Endothelial cell of umbilical vein (primary cell): Measurements from ENCODE around the gene THSD7B. TPM values are rescaled to one million over a fixed set of nuclear protein-coding genes. Genes with fewer than 3 reads are reported as not detected.

Source experiments
- BruUV-seq: library from RNA; stranded (reverse); fragments of 400-500 nt; replicated peaks from 2 replicates; lab custom pipeline; 2021; lab: Mats Ljungman, UMichigan
- CTCF ChIA-PET: fragments of 300-600, 350-600 bp; sonication (Branson Sonifier 250); formaldehyde crosslinking; loops from one replicate; lab custom pipeline; 2021; ENCODE audit warnings: antibody characterized with exemption, inconsistent platforms; lab: Charles Lee
- POLR2A ChIA-PET: fragments of 300-600, 350-600 bp; sonication (Branson Sonifier 250); formaldehyde crosslinking; loops from one replicate; lab custom pipeline; 2021; ENCODE audit warnings: antibody characterized with exemption, inconsistent platforms; lab: Charles Lee
- DNase-seq: peaks from one replicate; pipeline ENCODE4 v3.0.0-alpha.2; 2011; ENCODE audit warnings: low read depth, low spot score
- FAIRE-seq: peaks from 2 replicates; lab custom pipeline; 2011; peaks lifted over from hg19 to GRCh38; lab: Jason Lieb, UNC
- H2AFZ ChIP-seq: 2 replicates; pipeline ENCODE4 v1.6.0; 2012; ENCODE audit warnings: low read depth, low read length, control low read depth, inconsistent platforms
- H3K27ac ChIP-seq: 2 replicates; pipeline ENCODE4 v1.5.1; 2011; ENCODE audit warnings: low read depth, mild to moderate bottlenecking, control low read depth, low read length, moderate library complexity; ENCODE audit not compliant: insufficient read depth
- H3K27me3 ChIP-seq, 2 experiments: 2 replicates each; pipeline versions ENCODE4 v1.6.0 to v1.6.1; 2011; ENCODE audit warnings: low read length in 2 of 2, mixed read lengths in 1 of 2; ENCODE audit not compliant: control insufficient read depth in 2 of 2, insufficient read depth in 2 of 2
- H3K36me3 ChIP-seq, 2 experiments: 2 replicates in 1 of 2; 3 replicates in 1 of 2; pipeline ENCODE4 v1.5.1; 2011; ENCODE audit warnings: low read length in 2 of 2, mild to moderate bottlenecking in 1 of 2, moderate library complexity in 1 of 2; ENCODE audit not compliant: control insufficient read depth in 2 of 2, insufficient read depth in 2 of 2; ENCODE audit errors: extremely low read depth in 1 of 2
- H3K4me1 ChIP-seq: 3 replicates; pipeline ENCODE4 v1.5.1; 2011; ENCODE audit warnings: mild to moderate bottlenecking, low read length; ENCODE audit not compliant: control insufficient read depth, insufficient read depth; ENCODE audit errors: extremely low read depth
- H3K4me2 ChIP-seq: 2 replicates; pipeline ENCODE4 v1.6.1; 2011; ENCODE audit warnings: low read length, control low read depth, mixed read lengths; ENCODE audit not compliant: insufficient read depth
- H3K4me3 ChIP-seq, 3 experiments: fragments of 200-600 bp in 1 of 3; sonication (generic), shearing (Covaris generic) in 1 of 3; replicated peaks in 1 of 3; 2 replicates each; pipeline ENCODE4 v1.5.1; 2011 to 2016; ENCODE audit warnings: control low read depth in 3 of 3, low read length in 3 of 3, mild to moderate bottlenecking in 2 of 3, inconsistent platforms in 1 of 3, low read depth in 1 of 3, moderate library complexity in 1 of 3; ENCODE audit not compliant: insufficient read depth in 1 of 3
- H3K79me2 ChIP-seq: 2 replicates; pipeline ENCODE4 v1.6.0; 2012; ENCODE audit warnings: low read length, inconsistent platforms; ENCODE audit not compliant: control insufficient read depth, insufficient read depth
- H3K9ac ChIP-seq: replicated peaks from 2 replicates; pipeline ENCODE3; 2011; ENCODE audit warnings: low read length, control low read depth; ENCODE audit not compliant: insufficient read depth; ENCODE audit errors: extremely low read depth
- H3K9me1 ChIP-seq: replicated peaks from 3 replicates; pipeline ENCODE4 v1.6.0; 2011; ENCODE audit warnings: mild to moderate bottlenecking, low read length; ENCODE audit not compliant: control insufficient read depth, insufficient read depth; ENCODE audit errors: extremely low read depth
- H3K9me3 ChIP-seq: replicated peaks from 2 replicates; pipeline ENCODE4 v1.5.1; 2012; ENCODE audit warnings: low read length, inconsistent platforms; ENCODE audit not compliant: control insufficient read depth, insufficient read depth
- H4K20me1 ChIP-seq: replicated peaks from 2 replicates; pipeline ENCODE3; 2011; ENCODE audit warnings: mild to moderate bottlenecking, low read length; ENCODE audit not compliant: control insufficient read depth, insufficient read depth; ENCODE audit errors: extremely low read depth
- EZH2 ChIP-seq: IDR thresholded peaks from 2 replicates; pipeline ENCODE4 v1.6.1; 2012; ENCODE audit warnings: borderline replicate concordance, low read depth, mild to moderate bottlenecking, moderate library complexity, low read length, inconsistent platforms; ENCODE audit not compliant: severe bottlenecking
- FOS ChIP-seq: IDR thresholded peaks from 2 replicates; pipeline ENCODE4 v1.6.1; 2011; ENCODE audit warnings: mild to moderate bottlenecking, low read length, moderate library complexity, borderline replicate concordance; ENCODE audit not compliant: insufficient read depth
- GATA2 ChIP-seq: IDR thresholded peaks from 2 replicates; pipeline ENCODE4 v1.7.0; 2011; ENCODE audit warnings: low read depth, mild to moderate bottlenecking, moderate library complexity, mixed read lengths, low read length; ENCODE audit not compliant: insufficient read length, insufficient read depth
- JUN ChIP-seq: IDR thresholded peaks from 2 replicates; pipeline ENCODE4 v1.6.1; 2011; ENCODE audit warnings: borderline replicate concordance, low read depth; ENCODE audit not compliant: insufficient read length, insufficient read depth
- MYC ChIP-seq: IDR thresholded peaks from one replicate; pipeline ENCODE4 v1.6.1; 2011; ENCODE audit warnings: mild to moderate bottlenecking, low read depth, low read length
- POLR2A ChIP-seq: IDR thresholded peaks from 2 replicates; pipeline ENCODE4 v1.6.1; 2012; ENCODE audit warnings: low read depth, mild to moderate bottlenecking, control low read depth, low read length
- POLR2AphosphoS5 ChIP-seq: IDR thresholded peaks from 2 replicates; pipeline ENCODE4 v1.6.1; 2012; ENCODE audit warnings: low read depth, mild to moderate bottlenecking, control low read depth, low read length, moderate library complexity; ENCODE audit not compliant: insufficient read depth
- dilution Hi-C: fragments of 300-500 bp; cut with MboI; formaldehyde crosslinking; loops from one replicate; pipeline ENCODE4 v1.15.0; 2019; ENCODE audit warnings: low sequenced_read_pairs; ENCODE audit not compliant: extremely low pct_ligation_motif_present
- intact Hi-C: fragments of 100-400 bp; cut with micrococcal nuclease; formaldehyde crosslinking; loops from one replicate; pipeline ENCODE4 v1.10.0; 2022
- polyA plus RNA-seq, 4 experiments: library from polyadenylated mRNA; depleted of rRNA in 3 of 4; stranded (reverse) in 3 of 4; unstranded in 1 of 4; fragments of >200 nt; gene quantifications; 2 replicates each; pipeline versions ENCODE4 v1.2.1 to v1.2.3, GENCODE V29; 2011 to 2012; ENCODE audit warnings: missing spikeins in 1 of 4
- total RNA-seq: library from RNA; stranded (reverse); gene quantifications from 2 replicates; pipeline ENCODE4 v1.2.3, GENCODE V29; 2021
- TF ChIP-seq, protein P1 (sequence below): IDR thresholded peaks from 2 replicates; pipeline ENCODE4 v1.6.1; 2011; ENCODE audit not compliant: insufficient read depth, insufficient read length
- TF ChIP-seq, protein P2 (sequence below), 2 donors: IDR thresholded peaks; 1 replicate in 1 of 2; 2 replicates in 1 of 2; pipeline ENCODE4 v1.5.1; 2011; ENCODE audit warnings: low read length in 2 of 2, mild to moderate bottlenecking in 2 of 2, moderate library complexity in 2 of 2, control low read depth in 1 of 2, inconsistent platforms in 1 of 2, low read depth in 1 of 2; ENCODE audit not compliant: insufficient read depth in 1 of 2; ENCODE audit errors: extremely low read depth in 1 of 2

Gene THSD7B
- total and polyA plus RNA-seq, 2 donors (not counting 3 experiments of a cell fraction or from before 2014, with no cell fraction given) = 0.04 TPM; not detected in 1

DNA sequence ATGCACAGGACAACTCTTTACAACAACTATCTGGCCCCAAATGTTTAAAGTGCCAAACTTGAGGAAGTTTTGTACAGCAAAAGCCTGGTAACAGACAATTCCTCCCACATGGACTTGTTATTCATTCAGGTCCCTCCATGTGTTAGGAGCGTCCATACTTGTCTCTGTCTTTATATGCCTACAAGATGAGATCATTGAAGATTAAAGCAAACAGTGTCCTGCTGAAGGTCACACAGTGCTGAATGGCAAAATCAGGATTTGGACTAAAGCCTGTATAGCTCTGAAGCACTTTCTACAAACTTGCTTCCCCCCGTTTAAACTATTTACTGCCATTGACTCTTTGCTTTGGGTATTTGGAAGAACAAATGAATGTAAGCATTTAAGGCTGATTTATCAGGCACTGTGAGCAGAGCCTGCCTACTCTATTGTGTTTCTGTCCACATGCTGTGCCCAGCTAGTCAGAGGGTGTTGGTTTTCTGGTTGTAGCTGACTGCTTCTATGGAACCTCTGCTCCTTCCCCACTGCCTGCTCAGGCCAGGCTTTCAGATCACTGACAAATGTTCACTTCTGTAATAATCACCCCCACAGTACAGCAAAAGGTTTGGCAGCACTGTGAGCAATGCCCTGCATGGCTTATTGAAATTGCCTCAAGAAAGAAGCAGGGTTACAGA lies 274.3 kb downstream of the THSD7B start:
- no peak for FAIRE-seq
- H3K36me3 ChIP-seq = no peaks in the 10 kb centered on the region
- no peak overlapping the region for H3K4me2 ChIP-seq
- TF ChIP-seq POLR2A (no peak), GATA2 (no peak), MYC (no peak), JUN (no peak), POLR2AphosphoS5 (no peak), FOS (no peak), EZH2 (no peak)
- TF ChIP-seq, protein P1, sequence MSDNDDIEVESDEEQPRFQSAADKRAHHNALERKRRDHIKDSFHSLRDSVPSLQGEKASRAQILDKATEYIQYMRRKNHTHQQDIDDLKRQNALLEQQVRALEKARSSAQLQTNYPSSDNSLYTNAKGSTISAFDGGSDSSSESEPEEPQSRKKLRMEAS = no peak
- no peak for DNase-seq
- intact Hi-C loops (no loop called here), dilution Hi-C loops (no loop called here)
- POLR2A ChIA-PET = no interaction called here
- H3K27ac ChIP-seq = no peak overlapping the region
- H3K9ac ChIP-seq = no peak overlapping the region
- H3K27me3 ChIP-seq = no peaks in the 10 kb centered on the region
- H3K9me1 ChIP-seq = no peaks in the 10 kb centered on the region
- CTCF ChIA-PET = no interaction called here
- H4K20me1 ChIP-seq = no peaks in the 10 kb centered on the region
- H2AFZ ChIP-seq = no peak overlapping the region
- no peak overlapping the region for H3K4me3 ChIP-seq
- no peaks in the 10 kb centered on the region for H3K4me1 ChIP-seq
- H3K9me3 ChIP-seq = no peaks in the 10 kb centered on the region
- no peaks in the 10 kb centered on the region for H3K79me2 ChIP-seq
- no TSS peak for BruUV-seq

DNA sequence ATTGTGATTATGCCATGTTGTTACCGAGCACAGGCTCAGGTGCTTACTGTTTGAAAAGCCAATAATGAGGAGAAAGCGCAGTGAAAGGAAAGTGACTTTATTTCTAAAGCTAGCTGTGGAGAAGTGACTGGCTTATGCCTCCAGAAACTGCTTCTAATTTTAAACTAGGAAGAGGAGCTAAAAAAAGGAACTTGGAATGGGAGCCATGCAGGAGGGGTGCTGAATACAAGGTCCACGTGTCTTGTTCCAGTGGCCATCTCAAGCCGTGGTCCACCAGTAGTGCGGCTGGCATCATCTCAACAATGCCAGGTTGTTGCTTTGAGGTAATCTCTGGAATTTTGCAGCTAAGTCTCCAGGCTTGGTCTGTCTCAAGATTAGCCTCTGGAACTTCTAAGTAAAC lies 282.0 kb downstream of the THSD7B start:
- CTCF ChIA-PET = interaction anchor here (1.5 kb wide), 1 partner anchor 115 kb away, joined by 3 read pairs; no protein-coding TSS in a partner anchor
- H3K9me1 ChIP-seq = no peaks in the 10 kb centered on the region
- TF ChIP-seq, protein P2, sequence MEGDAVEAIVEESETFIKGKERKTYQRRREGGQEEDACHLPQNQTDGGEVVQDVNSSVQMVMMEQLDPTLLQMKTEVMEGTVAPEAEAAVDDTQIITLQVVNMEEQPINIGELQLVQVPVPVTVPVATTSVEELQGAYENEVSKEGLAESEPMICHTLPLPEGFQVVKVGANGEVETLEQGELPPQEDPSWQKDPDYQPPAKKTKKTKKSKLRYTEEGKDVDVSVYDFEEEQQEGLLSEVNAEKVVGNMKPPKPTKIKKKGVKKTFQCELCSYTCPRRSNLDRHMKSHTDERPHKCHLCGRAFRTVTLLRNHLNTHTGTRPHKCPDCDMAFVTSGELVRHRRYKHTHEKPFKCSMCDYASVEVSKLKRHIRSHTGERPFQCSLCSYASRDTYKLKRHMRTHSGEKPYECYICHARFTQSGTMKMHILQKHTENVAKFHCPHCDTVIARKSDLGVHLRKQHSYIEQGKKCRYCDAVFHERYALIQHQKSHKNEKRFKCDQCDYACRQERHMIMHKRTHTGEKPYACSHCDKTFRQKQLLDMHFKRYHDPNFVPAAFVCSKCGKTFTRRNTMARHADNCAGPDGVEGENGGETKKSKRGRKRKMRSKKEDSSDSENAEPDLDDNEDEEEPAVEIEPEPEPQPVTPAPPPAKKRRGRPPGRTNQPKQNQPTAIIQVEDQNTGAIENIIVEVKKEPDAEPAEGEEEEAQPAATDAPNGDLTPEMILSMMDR (IDR thresholded peaks at IDR 0.05; ENCODE audit: extremely low read depth in 1 of 2, insufficient read depth in 1 of 2, low read depth in 1 of 2, low read length in 2 of 2) = no peak
- TF ChIP-seq GATA2 (no peak), POLR2A (no peak), FOS (no peak), JUN (no peak), MYC (no peak), EZH2 (no peak), POLR2AphosphoS5 (no peak)
- TF ChIP-seq, protein P1 = no peak
- H3K4me2 ChIP-seq = no peak overlapping the region
- FAIRE-seq = no peak
- no peaks in the 10 kb centered on the region for H3K79me2 ChIP-seq
- H3K9ac ChIP-seq = no peak overlapping the region
- POLR2A ChIA-PET = no interaction called here
- no peaks in the 10 kb centered on the region for H3K27me3 ChIP-seq
- no peaks in the 10 kb centered on the region for H3K36me3 ChIP-seq
- no TSS peak for BruUV-seq
- H3K4me1 ChIP-seq = no peaks in the 10 kb centered on the region
- no peaks in the 10 kb centered on the region for H4K20me1 ChIP-seq
- dilution Hi-C loops (no loop called here), intact Hi-C loops (no loop called here)
- no peak for DNase-seq
- no peak overlapping the region for H2AFZ ChIP-seq
- no peak overlapping the region for H3K4me3 ChIP-seq
- H3K27ac ChIP-seq = no peak overlapping the region
- no peaks in the 10 kb centered on the region for H3K9me3 ChIP-seq
